CD4-positive, alpha-beta T cell treated with Interleukin-10 for 1 hour (primary cell): ENCODE results near the gene MRPL24.

Source experiments
- DNase-seq: peaks from one replicate; pipeline ENCODE4 v3.0.0-alpha.2; 2020

The MRPL24 gene

GRCh38 chr1:156690675-156691036 is 50.2 kb downstream of the MRPL24 start:
- no peak for DNase-seq

GRCh38 chr1:156689953-156690674 is 50.8 kb downstream of the MRPL24 start:
- no peak for DNase-seq

GRCh38 chr1:156689035-156689952 is 51.6 kb downstream of the MRPL24 start:
- DNase-seq, result peak; percentile 82
